SK-N-SH (cell line): ENCODE results near the gene KLF3. TPM values are rescaled to one million over a fixed set of nuclear protein-coding genes. Genes with fewer than 3 reads are reported as not detected.

Experiments
- CTCF ChIA-PET: fragments of 300-600, 350-600 bp; formaldehyde crosslinking; extraction: SDS; loops from one replicate; lab custom pipeline; 2021; lab: Yijun Ruan, JAX
- POLR2A ChIA-PET: fragments of 350-600 bp; sonication (Branson Sonifier 250); formaldehyde crosslinking; extraction: SDS; loops from one replicate; lab custom pipeline; 2020; ENCODE audit warnings: antibody characterized with exemption, inconsistent platforms; lab: Yijun Ruan, JAX
- DNase-seq: peaks from one replicate; pipeline ENCODE4 v3.0.0; 2012
- H2AFZ ChIP-seq: fragments of 200-600 bp; sonication (generic); 2 replicates; pipeline ENCODE4 v1.8.1; 2016; ENCODE audit warnings: antibody characterized with exemption, mild to moderate bottlenecking, low read depth
- H3F3A ChIP-seq: fragments of 200-600 bp; sonication (generic); replicated peaks from 2 replicates; pipeline ENCODE3; 2016; ENCODE audit warnings: antibody characterized with exemption, mild to moderate bottlenecking; ENCODE audit not compliant: insufficient read depth
- H3K27ac ChIP-seq, 2 experiments: fragments of 200-500 bp in 1 of 2; fragments of 200-600 bp in 1 of 2; sonication (Bioruptor generic) in 1 of 2; sonication (generic), shearing (Covaris generic) in 1 of 2; 2 replicates each; pipeline versions ENCODE4 v1.5.1 to v1.6.1; 2014 to 2016; ENCODE audit warnings: low read depth in 2 of 2, inconsistent platforms in 1 of 2, low read length in 1 of 2, mild to moderate bottlenecking in 1 of 2, mixed read lengths in 1 of 2
- H3K27me3 ChIP-seq: fragments of 200-600 bp; sonication (generic), shearing (Covaris generic); 2 replicates; pipeline ENCODE4 v1.6.1; 2016; ENCODE audit warnings: mixed run types; ENCODE audit not compliant: insufficient read depth
- H3K36me3 ChIP-seq, 2 experiments: fragments of 200-500 bp in 1 of 2; fragments of 200-600 bp in 1 of 2; sonication (Bioruptor generic) in 1 of 2; sonication (generic) in 1 of 2; replicated peaks in 1 of 2; 2 replicates each; pipeline versions ENCODE3 to v1.5.1; 2014 to 2016; ENCODE audit warnings: low read length in 1 of 2, mild to moderate bottlenecking in 1 of 2; ENCODE audit not compliant: insufficient read depth in 2 of 2, control insufficient read depth in 1 of 2
- H3K4me1 ChIP-seq, 2 experiments: fragments of 200-500 bp in 1 of 2; fragments of 200-600 bp in 1 of 2; sonication (Bioruptor generic) in 1 of 2; sonication (generic), shearing (Covaris generic) in 1 of 2; 2 replicates each; pipeline versions ENCODE4 v1.5.1 to v1.6.1; 2014 to 2016; ENCODE audit warnings: low read depth in 1 of 2, low read length in 1 of 2, mixed run types in 1 of 2; ENCODE audit not compliant: insufficient read depth in 2 of 2, control insufficient read depth in 1 of 2
- H3K4me2 ChIP-seq: fragments of 200-600 bp; sonication (generic), shearing (Covaris generic); 2 replicates; pipeline ENCODE4 v1.6.1; 2017; ENCODE audit warnings: mixed run types
- H3K4me3 ChIP-seq, 2 experiments: fragments of 200-500 bp in 1 of 2; fragments of 200-600 bp in 1 of 2; sonication (Bioruptor generic) in 1 of 2; sonication (generic), shearing (Covaris generic) in 1 of 2; 2 replicates each; pipeline versions ENCODE4 v1.5.1 to v1.8.1; 2014 to 2016; ENCODE audit warnings: low read depth in 2 of 2, inconsistent platforms in 1 of 2, low read length in 1 of 2, mild to moderate bottlenecking in 1 of 2, mixed read lengths in 1 of 2, moderate library complexity in 1 of 2
- H3K79me2 ChIP-seq: fragments of 200-600 bp; sonication (generic); 2 replicates; pipeline ENCODE4 v1.8.1; 2017; ENCODE audit warnings: mild to moderate bottlenecking; ENCODE audit not compliant: insufficient read depth
- H3K9ac ChIP-seq: fragments of 200-600 bp; sonication (generic); 2 replicates; pipeline ENCODE4 v1.6.1; 2017; ENCODE audit warnings: mixed run types
- H3K9me2 ChIP-seq: fragments of 200-600 bp; sonication (generic); 2 replicates; pipeline ENCODE4 v1.6.1; 2017; ENCODE audit warnings: mixed run types
- H3K9me3 ChIP-seq: fragments of 200-600 bp; sonication (generic); 2 replicates; pipeline ENCODE4 v1.6.1; 2017; ENCODE audit warnings: mixed run types, mild to moderate bottlenecking, moderate library complexity
- H4K20me1 ChIP-seq: fragments of 200-600 bp; sonication (generic); 2 replicates; pipeline ENCODE4 v1.6.1; 2017; ENCODE audit warnings: mild to moderate bottlenecking, mixed run types; ENCODE audit not compliant: insufficient read depth
- CTCF ChIP-seq: fragments of 200-600 bp; sonication (generic); IDR thresholded peaks from 2 replicates; pipeline ENCODE4 v1.6.1; 2017; ENCODE audit warnings: antibody characterized with exemption, mild to moderate bottlenecking, moderate library complexity
- ELF1 ChIP-seq: IDR thresholded peaks from 2 replicates; pipeline ENCODE4 v1.4.0; 2012
- EP300 ChIP-seq, 2 experiments: IDR thresholded peaks; 2 replicates each; pipeline versions ENCODE4 v1.4.0 to v1.6.1; 2012; ENCODE audit warnings: borderline replicate concordance in 1 of 2, low read depth in 1 of 2, low read length in 1 of 2
- FOSL2 ChIP-seq: IDR thresholded peaks from 2 replicates; pipeline ENCODE4 v1.4.0; 2012; ENCODE audit warnings: low read depth, mild to moderate bottlenecking, moderate library complexity, borderline replicate concordance
- GATA2 ChIP-seq: sonication (generic); formaldehyde crosslinking; IDR thresholded peaks from 2 replicates; pipeline ENCODE4 v1.5.0; 2020; ENCODE audit warnings: mild to moderate bottlenecking, missing genetic modification reagents
- IRF3 ChIP-seq: fragments of 150-350 bp; IDR thresholded peaks from 2 replicates; pipeline ENCODE4 v1.6.1; 2016; ENCODE audit warnings: mild to moderate bottlenecking, low read depth, low read length
- MXI1 ChIP-seq: IDR thresholded peaks from 2 replicates; pipeline ENCODE4 v1.6.1; 2012; ENCODE audit warnings: mild to moderate bottlenecking, low read depth, low read length, improper control_type of control experiment
- PBX3 ChIP-seq: IDR thresholded peaks from 2 replicates; pipeline ENCODE4; 2012
- REST ChIP-seq: IDR thresholded peaks from 2 replicates; pipeline ENCODE4 v1.6.1; 2012; ENCODE audit warnings: mild to moderate bottlenecking, low read depth, low read length, moderate library complexity
- RFX5 ChIP-seq: IDR thresholded peaks from 2 replicates; pipeline ENCODE4 v1.6.1; 2012; ENCODE audit warnings: mild to moderate bottlenecking, improper control_type of control experiment, low read length
- SMC3 ChIP-seq: IDR thresholded peaks from 2 replicates; pipeline ENCODE4 v1.6.1; 2012; ENCODE audit warnings: low read depth, low read length, improper control_type of control experiment
- TCF12 ChIP-seq: IDR thresholded peaks from 2 replicates; pipeline ENCODE4 v1.4.0; 2012
- TEAD4 ChIP-seq: IDR thresholded peaks from 2 replicates; pipeline ENCODE4 v1.4.0; 2012; ENCODE audit warnings: mild to moderate bottlenecking, borderline replicate concordance; ENCODE audit not compliant: insufficient read depth
- USF1 ChIP-seq: IDR thresholded peaks from 2 replicates; pipeline ENCODE4 v1.4.0; 2012; ENCODE audit warnings: low read depth, borderline replicate concordance
- USF2 ChIP-seq: fragments of 150-350 bp; IDR thresholded peaks from 2 replicates; pipeline ENCODE4 v1.6.1; 2017; ENCODE audit warnings: antibody characterized with exemption, low read length, low read depth, borderline replicate concordance
- YY1 ChIP-seq: IDR thresholded peaks from 2 replicates; pipeline ENCODE4 v1.4.0; 2012; ENCODE audit warnings: low read depth, mild to moderate bottlenecking
- WGBS: methylation state at CpG from one replicate; pipeline ENCODE4 v1.1.6; 2017; ENCODE audit warnings: low lambda C conversion rate; 5-methylcytosine and 5-hydroxymethylcytosine counted together
- polyA plus RNA-seq, 3 experiments: library from polyadenylated mRNA; depleted of rRNA; stranded (reverse); fragments of >200 nt; gene quantifications; 2 replicates each; pipeline ENCODE4 v1.2.3, GENCODE V29; 2012

KLF3 gene
- polyA plus RNA-seq, 1 of the 3 experiments (the other 2 are of a cell fraction), result 8.2 TPM

- Histone ChIP-seq H3K9ac (no peak overlapping the region), H3K36me3 (peaks cover 25 to 36% of the 10 kb centered on the region in 2 experiments), H3K9me2 (no peaks in the 10 kb centered on the region), H3K4me2 (no peak overlapping the region), H2AFZ (no peak overlapping the region), H3K27me3 (no peaks in the 10 kb centered on the region), H3K79me2 (peaks cover 100% of the 10 kb centered on the region), H3K9me3 (no peaks in the 10 kb centered on the region), H4K20me1 (peaks cover 79% of the 10 kb centered on the region), H3K27ac (peak overlapping the region in 1 of 2 experiments; percentile 3; a peak in 1 of 4 replicates), H3F3A (no peaks in the 10 kb centered on the region), H3K4me3 (no peak overlapping the region), H3K4me1 (peaks cover 7 to 15% of the 10 kb centered on the region in 2 experiments; a peak in 3 of 4 replicates)
- WGBS, result 97% methylated on average over 8 of the region's 8 CpGs
- TF ChIP-seq EP300 (IDR thresholded peaks at IDR 0.05; ENCODE audit: borderline replicate concordance in 1 of 2, low read depth in 1 of 2, low read length in 1 of 2), result no peak
- TF ChIP-seq RFX5, result no peak
- TF ChIP-seq TCF12, result peak; percentile 24; the same call in 1 of the 2 replicates
- POLR2A ChIA-PET, result no interaction called here
- CTCF ChIA-PET, result no interaction called here
- no peak for DNase-seq
These were observed 15.9 kb downstream of the KLF3 start for GRCh38 chr4:38679921-38680320.

- POLR2A ChIA-PET, result no interaction called here
- Histone ChIP-seq H3K9me3 (no peaks in the 10 kb centered on the region), H4K20me1 (peaks cover 79% of the 10 kb centered on the region), H3K4me2 (no peak overlapping the region), H3K27ac (no peak overlapping the region), H3K4me1 (peaks cover 9 to 10% of the 10 kb centered on the region in 2 experiments; a peak in 3 of 4 replicates), H2AFZ (no peak overlapping the region), H3K9me2 (no peaks in the 10 kb centered on the region), H3K79me2 (peaks cover 100% of the 10 kb centered on the region), H3K4me3 (no peak overlapping the region), H3F3A (no peaks in the 10 kb centered on the region), H3K27me3 (no peaks in the 10 kb centered on the region), H3K36me3 (peaks cover 25 to 36% of the 10 kb centered on the region in 2 experiments), H3K9ac (no peak overlapping the region)
- WGBS, result 93% methylated on average over 12 of the region's 12 CpGs
- TF ChIP-seq CTCF (no peak), PBX3 (no peak), ELF1 (no peak), SMC3 (no peak), TEAD4 (no peak), IRF3 (no peak), USF2 (no peak), GATA2 (CRISPR knock-in tag) (no peak), MXI1 (no peak), USF1 (no peak), YY1 (no peak), REST (no peak), FOSL2 (no peak)
- CTCF ChIA-PET, result interaction anchor here (1.5 kb wide), 1 partner anchor 502 kb away, joined by 4 read pairs; no protein-coding TSS in a partner anchor
- DNase-seq, result no peak
These were observed 17.4 kb downstream of the KLF3 start for GRCh38 chr4:38681281-38681991.
